HUDEP-2 (cell line): ENCODE data around the gene R3HCC1L.

Experiments used
- DNase-seq, 76 experiments: peaks; one replicate each; lab custom pipeline; 2025; ENCODE audit not compliant: unreplicated experiment in 76 of 76; lab: John Stamatoyannopoulos, UW

R3HCC1L gene

DNA sequence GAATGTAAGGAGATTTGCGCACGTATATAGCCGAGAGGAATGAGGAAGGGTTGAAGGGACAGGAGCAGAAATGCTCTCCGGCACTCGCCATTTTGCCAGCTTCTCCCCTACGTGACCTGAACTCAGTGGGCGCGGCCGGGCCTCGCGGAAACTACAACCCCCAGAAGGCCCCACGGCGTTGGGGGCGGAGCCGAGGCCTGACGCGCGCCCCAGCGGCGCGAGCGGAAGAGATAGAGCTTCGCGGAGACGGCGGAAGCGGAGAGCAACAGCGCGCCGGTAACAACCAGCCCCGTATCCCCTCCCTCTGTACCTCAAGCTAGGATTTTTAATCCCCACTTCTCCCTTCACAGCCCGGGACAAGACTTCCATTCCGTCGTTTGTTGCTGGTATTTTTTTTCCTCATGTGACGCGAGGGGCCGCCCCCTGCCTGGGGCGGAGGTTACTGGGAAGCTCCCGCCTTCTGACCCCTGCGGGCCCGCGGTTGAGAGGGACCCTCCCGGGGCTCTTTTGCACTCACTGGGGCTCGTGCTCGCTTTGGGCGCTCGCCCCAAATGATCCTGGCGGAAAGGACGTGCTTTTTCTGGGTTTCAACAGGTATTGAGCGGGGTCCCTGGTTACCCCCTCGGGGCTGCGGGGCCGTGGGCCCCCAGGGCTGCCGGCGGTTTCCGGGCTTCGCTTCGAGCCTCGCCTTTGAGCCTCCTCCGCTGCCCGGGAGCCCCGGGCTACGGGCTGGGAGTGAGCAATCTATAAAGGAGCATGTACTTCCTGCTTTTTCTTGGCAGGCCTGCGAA lies at the start of gene R3HCC1L:
R3HCC1L (plus strand) TSS at position 227 of the 791 bp plus-strand sequence. CDS start 73,458 bp downstream, outside the sequence.
- peak in 74 of 76 experiments; percentile 27 to 90 (median 80) for DNase-seq

GRCh38 chr10:98085238-98085637 lies 49.2 kb upstream of the R3HCC1L start:
- DNase-seq: no peak

GRCh38 chr10:98086837-98087708 lies 47.4 kb upstream of the R3HCC1L start:
- no peak for DNase-seq

- no peak for DNase-seq
These were observed 46.1 kb upstream of the R3HCC1L start for GRCh38 chr10:98088186-98088971.

- DNase-seq: no peak
These were observed 43.6 kb upstream of the R3HCC1L start for GRCh38 chr10:98090822-98091221.

- DNase-seq: no peak
These were observed 38.1 kb upstream of the R3HCC1L start for GRCh38 chr10:98096316-98096715.

DNA sequence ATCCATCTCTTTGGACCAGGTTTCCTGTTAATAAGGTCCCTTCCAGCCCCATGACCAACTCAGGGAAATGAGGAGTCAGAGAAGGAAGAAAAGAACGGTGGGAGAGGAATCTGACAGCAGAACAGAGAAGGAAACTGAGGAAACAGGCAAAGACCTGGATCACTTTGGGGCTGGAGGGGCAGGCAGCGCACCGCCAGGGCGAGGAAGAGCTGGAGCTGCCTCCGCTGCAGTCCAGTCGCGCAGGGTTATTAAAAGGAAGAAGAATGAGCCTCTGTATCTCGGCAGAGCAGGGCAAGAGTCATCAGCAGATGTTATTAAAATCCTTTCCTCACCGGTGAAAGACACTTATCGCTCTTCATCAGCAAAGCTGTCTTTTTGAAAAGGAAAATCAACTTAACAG lies 37.7 kb upstream of the R3HCC1L start:
- DNase-seq: no peak

DNA sequence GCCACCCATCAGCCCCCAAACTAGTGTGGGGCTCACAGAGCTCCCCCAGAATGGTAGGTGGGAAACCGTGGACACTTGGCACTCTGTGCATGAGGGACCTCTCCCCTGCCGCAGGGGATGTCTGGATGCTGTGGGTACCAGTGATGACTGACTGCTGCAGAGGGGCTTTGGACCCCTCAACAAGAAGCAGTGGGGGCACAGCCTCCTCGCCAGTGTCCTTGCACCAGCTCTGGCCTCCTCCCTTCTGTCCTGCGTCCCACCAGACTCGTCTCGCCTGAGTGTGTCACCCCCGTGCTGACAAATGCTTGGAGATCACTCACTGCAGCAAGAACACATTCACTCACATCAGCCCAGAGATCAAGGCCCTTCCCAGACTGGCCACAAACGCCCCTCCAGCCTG lies 37.3 kb upstream of the R3HCC1L start:
- no peak for DNase-seq

DNA sequence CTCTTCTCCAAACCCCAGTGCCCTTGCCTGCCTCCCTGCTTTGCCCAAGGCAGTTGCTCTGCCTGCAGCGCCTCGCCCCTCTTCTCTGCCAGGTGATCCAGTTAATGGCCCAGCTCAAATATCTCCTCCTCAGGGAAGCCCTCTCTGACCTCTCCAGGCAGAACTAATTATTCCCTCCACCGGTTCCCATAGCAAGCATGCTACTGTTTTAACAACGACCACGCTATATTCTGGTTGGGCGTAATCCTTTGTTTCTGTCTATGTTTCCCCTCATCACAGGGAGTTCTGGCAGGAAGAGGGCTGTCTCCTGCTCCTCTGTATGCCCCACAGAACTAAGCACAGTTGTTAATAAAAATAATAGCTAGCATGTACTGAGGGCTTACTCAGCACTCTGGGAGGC lies 36.8 kb upstream of the R3HCC1L start:
- DNase-seq: no peak

GRCh38 chr10:98098247-98098646 lies 36.2 kb upstream of the R3HCC1L start:
- DNase-seq: no peak

- no peak for DNase-seq
These were observed 34.0 kb upstream of the R3HCC1L start for GRCh38 chr10:98100476-98100875.

DNA sequence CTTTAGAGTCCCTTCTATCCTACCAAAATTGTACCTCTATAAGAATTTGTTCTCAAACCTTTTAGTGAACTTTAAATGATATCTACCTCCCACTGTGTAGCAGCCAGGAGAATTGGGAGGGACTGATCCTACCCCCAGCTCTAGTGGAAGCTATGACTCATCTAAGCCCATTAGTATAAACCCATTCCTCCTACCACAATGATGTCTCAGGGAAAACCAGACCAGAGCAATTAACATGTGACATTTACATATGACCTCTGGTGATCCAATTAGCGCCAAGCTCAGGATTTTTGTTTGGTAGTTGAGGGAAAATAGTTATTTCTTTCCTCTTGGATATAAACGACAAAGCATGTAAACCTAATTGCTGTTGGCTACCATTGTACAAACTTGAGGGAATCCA lies 33.1 kb upstream of the R3HCC1L start:
- DNase-seq: peak in 1 of 76 experiments; percentile 1

- DNase-seq: no peak
These were observed 30.3 kb upstream of the R3HCC1L start for GRCh38 chr10:98104125-98104524.

GRCh38 chr10:98106531-98106930 lies 27.9 kb upstream of the R3HCC1L start:
- DNase-seq: no peak

GRCh38 chr10:98107644-98108430 lies 26.6 kb upstream of the R3HCC1L start:
- no peak for DNase-seq

- DNase-seq: no peak
These were observed 24.1 kb upstream of the R3HCC1L start for GRCh38 chr10:98110356-98110755.

GRCh38 chr10:98115031-98115787 lies 19.2 kb upstream of the R3HCC1L start:
- no peak for DNase-seq

DNA sequence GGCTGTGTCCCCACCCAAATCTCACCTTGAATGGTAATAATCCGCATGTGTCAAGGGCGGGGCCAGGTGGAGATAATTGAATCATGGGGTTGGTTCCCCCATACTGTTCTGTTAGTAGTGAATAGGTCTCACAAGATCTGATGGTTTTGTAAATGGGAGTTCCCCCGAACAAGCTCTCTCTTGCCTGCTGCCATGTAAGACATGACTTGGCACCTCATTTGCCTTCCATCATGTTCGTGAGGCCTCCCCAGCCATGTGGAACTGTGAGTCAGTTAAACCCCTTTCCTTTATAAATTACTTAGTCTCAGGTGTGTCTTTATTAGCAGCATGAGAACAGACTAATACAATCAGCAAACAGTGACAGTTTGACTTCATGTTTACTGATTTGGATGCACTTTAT lies 14.6 kb upstream of the R3HCC1L start:
- DNase-seq: no peak

DNA sequence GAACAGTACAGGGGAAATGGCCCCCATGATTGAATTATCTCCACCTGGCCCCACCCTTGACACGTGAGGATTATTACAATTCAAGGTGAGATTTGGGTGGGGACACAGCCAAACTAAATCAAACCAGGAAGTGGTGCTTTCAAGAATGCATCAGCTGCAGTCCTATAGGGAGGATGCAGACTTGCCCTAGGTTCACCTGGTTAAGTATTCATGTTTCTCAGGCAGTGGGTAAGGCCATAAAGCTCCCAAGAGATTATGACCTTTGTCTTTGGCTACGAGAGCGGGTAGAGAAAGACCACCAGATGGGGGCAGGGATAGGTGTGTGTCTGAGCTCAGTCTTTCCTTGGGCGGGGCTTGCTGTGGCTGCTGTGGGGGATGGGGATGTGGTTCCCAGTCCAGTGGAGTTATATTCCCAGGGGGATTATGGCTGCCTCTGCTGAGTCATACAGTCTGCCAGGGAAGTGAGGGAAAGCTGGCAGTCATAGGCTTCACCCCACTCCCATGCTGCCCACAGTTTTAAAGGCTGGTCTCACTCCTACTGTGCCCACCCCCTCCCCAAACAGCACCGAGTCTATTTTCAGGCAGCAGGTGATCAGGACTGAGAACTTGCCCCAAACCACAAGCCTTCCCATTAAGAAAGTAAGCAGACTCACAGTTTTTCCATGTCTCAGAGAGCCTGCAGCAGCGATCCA lies 8.4 kb upstream of the R3HCC1L start:
- no peak for DNase-seq
